Mammary epithelial cell (primary cell): ENCODE measurements around the gene FBN2.

Source experiments
- CTCF ChIP-seq, 2 donors: IDR thresholded peaks in 1 of 2; conservative IDR thresholded peaks in 1 of 2; 2 replicates each; pipeline ENCODE4 v1.5.1; 2011 to 2012; ENCODE audit warnings: inconsistent platforms in 2 of 2, low read length in 2 of 2, mild to moderate bottlenecking in 2 of 2, control low read depth in 1 of 2, low read depth in 1 of 2; ENCODE audit not compliant: insufficient read depth in 1 of 2; ENCODE audit errors: extremely low read depth in 1 of 2
- EZH2 ChIP-seq: IDR thresholded peaks from 2 replicates; pipeline ENCODE4 v1.6.1; 2012; ENCODE audit warnings: low read length, inconsistent platforms, borderline replicate concordance

DNA sequence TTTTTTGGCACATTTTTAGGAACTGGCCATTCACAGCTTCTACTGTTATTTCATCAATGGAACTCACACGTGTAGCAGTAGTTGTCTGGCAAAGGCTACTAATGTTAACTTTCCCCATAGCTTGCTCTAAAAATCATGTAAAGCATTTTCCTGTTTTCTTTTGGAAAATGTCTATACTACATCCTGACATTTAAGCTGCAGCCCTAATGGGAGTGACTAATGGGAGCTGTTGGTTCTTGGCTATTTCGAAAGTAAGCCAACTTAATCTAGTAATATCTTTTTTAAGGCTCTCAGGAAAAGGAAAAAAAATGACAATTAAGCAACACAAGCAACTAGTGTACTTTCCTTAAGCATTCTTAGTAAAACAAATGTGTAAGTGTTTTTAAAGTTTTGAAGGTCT lies 285.3 kb downstream of the FBN2 start:
- TF ChIP-seq CTCF (conservative IDR thresholded peaks at IDR 0.05 in 1 of 2, IDR thresholded peaks at IDR 0.05 in 1 of 2; ENCODE audit: extremely low read depth in 1 of 2, insufficient read depth in 1 of 2, low read depth in 1 of 2, low read length in 2 of 2) (no peak), EZH2 (no peak)
